GM04503 (cell line): ENCODE results near the gene RSPH10B2.
"Not testable (repeated sequence)": the region's sequence is repeated elsewhere in the genome, so short reads cannot be mapped to it uniquely, and the experiment has no call there.

Experiments
- DNase-seq: peaks from one replicate; pipeline ENCODE4 v3.0.0-alpha.2; 2012; ENCODE audit warnings: low read depth

RSPH10B2 gene

DNA sequence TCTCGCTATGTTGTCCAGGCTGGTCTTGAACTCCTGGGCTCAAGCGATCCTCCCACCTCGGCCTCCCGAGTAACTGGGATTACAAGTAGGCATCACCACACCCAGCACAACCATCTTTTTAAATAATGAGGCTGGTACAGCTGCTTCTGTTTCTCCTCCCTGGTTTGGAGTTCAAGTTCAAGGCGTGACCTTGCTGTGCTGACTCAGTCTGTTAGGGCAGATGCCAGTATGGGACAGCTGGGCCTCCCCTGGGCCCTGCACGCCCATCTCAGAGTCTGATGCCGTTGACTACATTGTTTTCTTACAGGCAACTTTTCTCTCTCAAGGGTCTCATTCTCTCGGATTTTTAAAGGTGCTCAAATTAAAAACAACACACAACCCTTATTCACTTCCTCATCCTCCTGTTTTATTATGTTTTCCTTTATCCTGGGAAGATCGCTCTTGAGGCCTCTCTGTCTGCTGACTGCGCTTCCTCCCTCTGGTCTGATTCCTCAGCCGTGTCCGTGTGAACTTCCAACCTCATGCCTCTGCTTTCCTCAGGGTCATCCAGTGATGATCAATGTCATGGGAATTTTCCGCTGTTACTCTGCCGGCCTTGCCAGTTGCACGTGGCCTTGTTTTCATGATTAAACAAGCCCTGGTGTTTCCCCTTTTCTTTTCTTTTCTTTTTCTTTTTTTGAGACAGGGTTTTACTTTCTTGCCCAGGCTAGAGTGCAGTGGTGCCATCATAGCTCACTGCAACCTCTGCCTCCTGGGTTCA is 38.4 kb downstream of the RSPH10B2 start:
- DNase-seq, result not testable (repeated sequence)

DNA sequence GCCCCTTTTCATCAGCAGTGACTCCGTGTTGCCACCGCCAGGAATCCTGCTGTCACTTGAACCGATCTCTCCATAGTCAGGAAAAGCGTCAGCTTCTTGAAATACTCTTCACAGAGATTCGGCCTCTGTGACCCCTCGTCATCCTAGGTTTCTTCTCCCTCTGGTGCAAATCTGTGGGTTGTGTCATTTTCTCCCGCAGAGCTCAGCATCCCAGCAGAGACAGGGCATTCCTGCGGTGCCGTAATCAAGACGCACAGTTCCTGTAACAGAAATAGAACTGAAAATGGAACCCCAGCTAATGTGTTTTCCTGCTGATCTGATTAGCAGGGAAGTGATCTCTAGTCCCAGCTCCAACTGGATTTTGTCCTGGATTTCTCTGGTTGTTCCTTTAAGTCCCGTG is 40.4 kb downstream of the RSPH10B2 start:
- DNase-seq, result not testable (repeated sequence)

DNA sequence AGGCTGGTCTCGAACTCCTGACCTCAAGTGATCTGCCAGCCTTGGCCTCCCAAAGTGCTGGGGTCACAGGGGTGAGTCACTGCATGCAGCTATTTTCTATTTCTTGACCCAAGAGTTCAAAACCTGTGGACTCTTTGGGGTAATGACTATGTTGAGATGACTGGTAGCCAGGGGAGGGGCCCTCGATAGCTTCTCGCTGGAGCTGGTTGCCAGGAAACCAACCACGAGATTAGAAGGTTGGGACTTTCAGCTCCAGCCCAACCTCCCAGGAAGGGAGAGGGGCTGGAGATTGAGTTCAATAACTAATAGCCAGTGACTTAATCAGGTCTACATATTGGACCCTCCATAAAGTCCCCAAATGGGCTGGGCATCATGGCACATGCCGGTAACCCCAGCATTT is 43.3 kb downstream of the RSPH10B2 start:
- not testable (repeated sequence) for DNase-seq

DNA sequence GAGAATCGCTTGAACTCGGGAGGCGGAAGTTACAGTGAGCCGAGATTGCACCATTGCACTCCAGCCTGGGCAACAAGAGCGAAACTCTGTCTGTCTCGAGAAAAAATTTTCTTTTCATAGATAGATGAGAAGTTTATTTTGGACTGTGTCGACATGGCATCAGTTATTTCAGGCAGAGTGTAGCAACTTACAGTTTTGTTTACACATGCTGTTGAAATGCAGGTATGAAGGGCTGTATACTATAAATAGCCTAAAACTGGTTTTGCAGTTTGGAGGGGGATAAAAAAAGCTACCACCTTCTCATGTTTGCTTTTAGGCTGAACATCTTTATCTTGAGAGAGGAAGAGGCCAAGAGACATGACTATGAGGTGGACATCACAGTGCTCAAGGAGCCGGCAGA is 44.1 kb downstream of the RSPH10B2 start:
- not testable (repeated sequence) for DNase-seq

DNA sequence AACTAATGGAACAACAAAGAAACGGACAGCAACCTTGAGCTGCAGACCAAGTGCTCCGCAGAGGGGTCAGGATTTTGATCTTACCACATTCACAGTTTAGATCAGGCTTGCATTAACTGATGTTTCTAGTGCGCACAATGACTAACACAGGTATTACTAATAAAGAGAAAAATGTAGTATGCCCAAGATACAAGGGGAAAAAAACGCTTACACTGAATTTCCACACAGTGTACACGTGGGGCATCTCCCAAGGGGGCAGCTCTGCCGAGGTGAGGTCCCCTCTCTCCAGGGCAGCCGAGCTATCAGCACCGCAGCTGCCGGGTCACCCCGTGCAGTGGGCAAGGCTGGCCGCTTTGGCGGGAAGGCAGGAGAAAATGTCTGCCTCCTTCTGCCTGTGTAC is 46.0 kb downstream of the RSPH10B2 start:
- DNase-seq, result not testable (repeated sequence)

DNA sequence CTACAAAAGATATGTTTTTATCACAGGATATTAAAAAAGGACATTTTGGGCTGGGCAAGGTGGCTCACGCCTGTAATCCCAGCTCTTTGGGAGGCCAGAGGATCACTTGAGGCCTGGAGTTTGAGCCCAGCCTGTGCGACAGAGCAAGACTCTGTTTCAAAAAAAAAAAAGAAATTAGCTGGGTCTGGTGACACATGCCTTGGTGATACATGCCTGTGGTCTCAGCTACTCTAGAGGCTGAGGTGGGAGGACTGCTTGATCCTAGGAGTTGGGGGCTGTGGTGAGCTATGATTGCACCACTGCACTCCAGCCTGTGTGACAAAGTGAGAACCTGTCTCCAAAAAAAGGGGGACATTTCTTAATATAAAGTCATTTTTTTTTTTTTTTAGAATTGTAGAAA is 46.4 kb downstream of the RSPH10B2 start:
- not testable (repeated sequence) for DNase-seq

DNA sequence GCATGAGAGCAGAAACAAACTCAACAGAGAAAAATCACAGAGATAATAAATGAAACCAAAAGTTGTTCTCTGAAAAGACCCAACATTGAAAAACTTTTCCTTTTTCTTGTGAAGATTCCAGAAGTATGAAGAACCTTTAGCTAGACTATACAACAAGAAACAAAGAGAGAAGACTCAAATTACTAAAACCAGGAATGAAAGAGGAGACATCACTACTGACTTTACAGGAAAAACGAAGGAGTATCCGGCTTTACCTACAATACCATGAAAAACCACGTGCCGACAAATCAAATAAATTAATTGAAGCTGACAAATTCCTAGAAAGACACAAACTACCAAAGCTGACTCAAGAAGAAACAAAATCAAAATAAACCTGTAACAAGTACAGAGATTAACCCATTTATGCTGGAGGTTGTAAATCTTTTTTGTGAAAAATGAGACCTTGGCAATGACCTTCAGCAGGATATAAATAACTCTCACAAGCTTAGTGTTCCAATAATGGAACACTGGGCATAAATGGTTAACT is 53.6 kb downstream of the RSPH10B2 start:
- not testable (repeated sequence) for DNase-seq

DNA sequence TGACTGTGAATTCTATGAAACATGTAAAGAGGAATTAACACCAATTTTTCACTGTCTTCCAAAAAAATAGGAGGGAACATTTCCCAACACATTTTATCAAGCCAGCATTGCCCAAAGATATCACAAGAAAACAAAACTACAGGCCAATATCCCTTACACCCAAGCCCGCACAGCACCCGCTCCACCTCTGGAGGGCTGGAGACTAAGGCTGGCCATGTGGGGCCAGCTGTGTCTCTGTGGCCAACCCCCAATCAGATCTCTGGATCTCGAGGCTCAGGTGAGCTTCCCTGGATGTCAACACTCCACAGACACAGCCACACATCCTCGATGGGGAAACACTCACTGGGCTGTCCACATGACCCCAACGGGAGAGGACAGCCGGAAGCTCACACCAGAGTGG is 54.1 kb downstream of the RSPH10B2 start:
- not testable (repeated sequence) for DNase-seq

DNA sequence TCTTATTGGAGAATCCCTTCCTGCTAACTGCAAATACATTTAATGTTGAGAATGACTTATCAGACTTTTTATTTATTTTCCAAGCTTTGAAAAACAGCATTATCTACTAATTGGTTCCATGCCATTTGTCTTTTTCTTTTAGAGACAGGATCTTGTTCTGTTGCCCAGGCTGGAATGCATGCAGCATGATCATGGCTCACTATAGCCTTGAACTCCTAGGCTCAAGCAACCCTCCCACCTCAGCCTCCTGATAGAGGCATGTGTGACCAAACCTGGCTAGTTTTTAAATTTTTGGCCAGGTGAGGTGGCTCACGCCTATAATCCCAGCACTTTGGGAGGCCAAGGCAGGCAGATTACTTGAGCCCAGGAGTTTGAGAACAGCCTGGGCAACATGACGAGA is 59.1 kb downstream of the RSPH10B2 start:
- DNase-seq, result not testable (repeated sequence)

DNA sequence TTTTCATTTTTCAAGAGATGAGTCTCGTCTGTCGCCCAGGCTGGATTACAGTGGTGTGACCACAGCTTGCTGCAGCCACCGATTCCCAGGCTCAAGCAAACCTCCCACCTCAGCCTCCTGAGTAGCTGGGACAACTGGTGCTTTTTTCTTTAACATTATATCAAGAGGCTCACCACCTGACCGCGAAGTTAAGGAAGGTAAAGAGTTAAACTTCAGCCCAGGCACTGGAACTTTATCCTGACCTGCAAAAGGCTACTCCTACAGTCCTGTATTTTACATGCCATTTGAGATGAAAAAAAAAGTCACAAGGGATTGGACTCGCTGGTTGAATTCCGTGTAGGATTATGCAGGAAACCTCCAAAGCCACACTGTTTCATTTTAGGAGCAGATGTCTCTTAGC is 61.6 kb downstream of the RSPH10B2 start:
- DNase-seq, result not testable (repeated sequence)

DNA sequence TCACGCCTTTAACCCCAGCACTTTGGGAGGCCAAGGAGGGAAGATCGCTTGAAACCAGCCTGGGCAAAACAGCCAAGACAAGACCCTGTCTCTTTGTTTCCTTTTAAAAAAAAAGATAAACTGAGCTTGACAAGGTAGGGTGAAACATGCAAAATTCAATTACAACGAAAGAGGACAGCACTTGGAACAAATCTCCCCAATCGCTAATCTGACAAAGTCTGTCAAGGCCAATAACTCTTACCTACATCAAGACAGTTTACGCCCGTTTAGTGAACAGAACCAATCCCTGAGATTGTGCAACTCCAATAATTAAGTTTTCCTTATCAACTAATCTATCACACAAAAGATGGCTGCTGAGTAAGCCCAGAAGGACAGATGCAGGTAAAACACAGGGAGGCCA is 67.7 kb downstream of the RSPH10B2 start:
- DNase-seq, result not testable (repeated sequence)

DNA sequence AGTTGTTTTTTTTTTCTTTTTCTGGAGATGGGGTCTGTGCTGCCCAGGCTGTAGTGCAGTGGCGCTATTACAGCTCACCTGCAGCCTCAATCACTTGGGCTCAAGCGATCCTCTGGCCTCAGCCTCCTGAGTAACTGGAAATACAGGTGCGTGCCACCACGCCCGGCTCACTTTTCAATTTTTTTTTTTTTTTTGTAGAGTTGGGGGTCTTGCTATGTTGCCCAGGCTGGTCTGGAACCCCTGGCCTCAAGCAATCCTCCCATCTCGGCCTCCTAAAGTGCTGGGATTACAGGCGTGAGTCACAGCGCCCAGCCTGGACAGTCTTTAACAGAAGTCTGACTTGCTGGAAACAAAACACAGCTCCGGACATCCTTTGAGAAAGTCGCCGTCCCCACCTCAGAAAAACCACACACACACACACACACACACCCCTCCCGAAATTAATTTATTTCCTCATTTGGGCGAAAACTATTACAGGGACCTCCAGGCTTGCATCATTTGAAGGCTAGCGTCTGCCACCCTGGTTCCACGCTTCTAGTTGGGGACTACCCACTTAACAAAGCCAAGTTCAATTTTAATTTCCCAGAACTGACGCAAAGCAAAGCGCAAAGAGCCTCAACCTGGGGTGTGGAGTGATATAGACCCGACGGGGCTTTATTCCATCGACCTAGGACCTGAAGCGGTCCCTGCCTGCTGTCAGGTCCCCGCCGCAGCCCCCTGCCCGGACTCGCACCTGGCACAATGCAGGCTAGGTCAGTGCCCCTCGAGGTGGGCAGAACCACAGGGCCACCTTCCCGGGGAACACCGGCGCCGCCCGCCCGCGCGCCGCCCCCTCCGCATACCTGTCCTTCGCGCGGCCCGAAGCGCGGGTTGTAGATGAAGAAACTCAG is 71.6 kb downstream of the RSPH10B2 start:
- DNase-seq, result not testable (repeated sequence)

DNA sequence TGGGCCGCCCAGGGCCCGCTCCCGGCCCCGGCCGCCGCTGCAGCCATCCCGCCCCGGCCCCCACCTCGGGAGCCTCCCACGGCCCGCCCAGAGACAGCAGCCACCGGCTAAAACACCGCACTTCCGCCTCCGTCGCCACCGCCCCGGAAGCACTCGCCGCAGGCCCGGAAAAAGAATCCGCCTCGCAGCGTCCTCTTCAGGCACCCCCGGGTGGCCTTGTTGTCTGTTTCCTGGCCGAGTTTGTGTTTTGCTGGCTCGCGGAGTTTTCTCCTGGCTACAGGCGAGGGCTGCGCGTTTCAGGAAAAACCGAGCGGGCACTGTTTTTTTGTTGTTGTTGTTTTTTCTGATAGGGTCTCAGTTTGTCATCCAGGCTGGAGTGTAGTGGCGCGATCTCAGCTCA is 72.2 kb downstream of the RSPH10B2 start, which contains the start of gene CCZ1B:
CCZ1B (minus strand) TSS at position 125 of the 400 bp plus-strand sequence; CDS start at position 47, 78 bp downstream.
- peak; percentile 20 for DNase-seq

DNA sequence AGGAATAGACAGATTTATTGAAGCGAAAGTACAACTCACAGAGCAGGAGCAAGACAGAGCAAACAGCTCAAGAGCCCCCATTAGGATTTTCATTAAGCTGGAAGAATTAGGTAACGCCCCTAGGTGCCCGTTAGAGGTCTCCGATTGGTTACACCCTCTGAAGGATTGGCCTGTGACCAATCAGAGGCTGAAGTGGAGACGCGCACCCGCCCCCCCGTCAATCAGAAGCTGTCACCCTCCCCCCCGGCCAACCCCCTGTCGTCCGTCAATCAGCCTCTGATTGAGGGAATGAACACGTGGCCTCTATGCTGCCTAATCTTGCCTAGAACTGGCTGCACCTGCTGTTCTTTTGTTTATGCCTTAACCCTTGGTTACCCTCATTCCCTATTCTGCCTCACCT is 73.3 kb downstream of the RSPH10B2 start:
- not testable (repeated sequence) for DNase-seq

DNA sequence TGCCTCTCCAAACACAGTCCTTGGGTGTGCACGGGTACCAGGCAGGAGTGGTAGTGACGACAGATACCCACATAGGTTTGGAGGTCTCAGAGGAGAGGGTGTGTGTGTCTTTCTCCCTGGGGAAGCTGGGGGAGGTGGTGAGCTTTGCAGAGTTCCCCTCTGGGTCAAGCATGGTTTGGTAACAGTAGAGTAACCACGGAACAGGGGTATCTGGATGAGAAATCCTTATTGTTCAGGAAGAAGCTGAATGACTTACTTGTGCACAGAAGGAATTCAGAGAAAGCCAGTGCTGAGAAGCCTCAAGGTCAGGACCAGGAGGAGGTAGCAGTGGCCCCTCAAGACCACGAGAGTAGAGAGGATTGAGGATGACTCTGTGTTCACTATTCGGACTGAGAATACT is 75.7 kb downstream of the RSPH10B2 start:
- not testable (repeated sequence) for DNase-seq

DNA sequence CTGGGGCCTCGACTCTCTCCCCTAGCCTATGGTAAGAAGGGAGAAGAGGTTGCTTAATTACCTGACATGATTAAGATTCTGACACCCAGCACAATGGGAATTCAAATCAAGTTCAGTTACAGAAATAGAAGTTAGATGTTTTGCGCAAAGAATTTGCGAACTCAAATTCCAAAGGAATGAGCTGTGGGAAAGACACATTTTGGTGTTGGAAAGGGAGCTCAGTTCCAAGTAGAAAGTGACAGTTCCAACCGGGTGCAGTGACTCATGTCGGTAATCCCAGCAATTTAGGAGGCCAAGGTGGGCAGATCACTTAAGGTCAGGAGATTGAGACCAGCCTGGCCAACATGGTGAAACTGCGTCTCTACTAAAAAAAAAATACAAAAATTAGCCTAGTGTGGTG is 76.1 kb downstream of the RSPH10B2 start:
- not testable (repeated sequence) for DNase-seq

DNA sequence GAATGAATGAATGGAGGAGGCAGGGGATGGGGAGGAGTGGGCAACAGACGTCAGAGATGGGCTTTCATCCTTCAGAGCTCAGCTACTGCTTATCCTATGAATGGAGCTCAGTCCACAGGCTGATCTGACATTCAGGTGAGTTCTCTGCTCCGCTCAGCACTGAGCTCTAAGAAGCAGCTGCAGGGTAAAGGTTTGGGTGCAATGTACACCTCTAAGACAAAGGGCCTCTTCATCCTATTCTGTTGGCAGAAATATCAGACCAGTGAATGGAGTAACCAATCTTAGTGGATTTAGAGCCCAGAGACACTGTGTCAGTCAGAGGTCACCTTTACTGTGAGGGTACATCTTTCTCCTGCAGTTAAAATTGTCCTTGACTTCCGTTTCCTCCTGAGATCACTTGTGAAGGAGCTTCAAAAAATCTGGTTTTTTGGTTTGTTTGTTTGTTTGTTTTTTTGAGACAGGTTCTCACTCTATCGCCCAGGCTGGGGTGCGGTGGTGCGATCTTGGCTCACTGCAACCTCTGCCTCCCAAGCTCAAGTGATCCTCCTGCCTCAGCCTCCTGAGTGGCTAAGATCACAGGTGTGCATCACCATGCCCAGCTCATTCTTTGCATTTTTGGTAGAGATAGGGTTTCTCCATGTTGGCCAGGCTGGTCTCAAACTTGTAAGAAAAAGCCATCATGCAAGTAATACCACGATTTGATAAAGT is 77.3 kb downstream of the RSPH10B2 start:
- no peak for DNase-seq

DNA sequence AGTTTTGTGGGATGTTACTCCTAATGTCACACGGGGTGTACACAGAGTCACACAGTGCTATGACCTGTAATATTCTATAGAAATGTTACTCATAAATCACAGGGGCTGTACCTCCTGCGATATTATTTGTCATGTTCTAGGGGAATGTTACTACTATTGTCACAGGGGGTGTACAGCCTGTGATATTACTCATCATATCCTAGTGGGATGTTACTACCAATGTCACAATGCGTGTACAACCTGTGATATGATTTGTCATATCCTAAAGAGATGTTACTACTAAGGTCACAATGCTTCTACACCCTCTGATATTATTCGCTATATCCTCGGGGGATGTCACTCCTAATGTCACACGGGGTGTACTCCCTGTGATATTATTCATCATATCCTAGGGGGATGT is 79.7 kb downstream of the RSPH10B2 start:
- DNase-seq, result no peak

DNA sequence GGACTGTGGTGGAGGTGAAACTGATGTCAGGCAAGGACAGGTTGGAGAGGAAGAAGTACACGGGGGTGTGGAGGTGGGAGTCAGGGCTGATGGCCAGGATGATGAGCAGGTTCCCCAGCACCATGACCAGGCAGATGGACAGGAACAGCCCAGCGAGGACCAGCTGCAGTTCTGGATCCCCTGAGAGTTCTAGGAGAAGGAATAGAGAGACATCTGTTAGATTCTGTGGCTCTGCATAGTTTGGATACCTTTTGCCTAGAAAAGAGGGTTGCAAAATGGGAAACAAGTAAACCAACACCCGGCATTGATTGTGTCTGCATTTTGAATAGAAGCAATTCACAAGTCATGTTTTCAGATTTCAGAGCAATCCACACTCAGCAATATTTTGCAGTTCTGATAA is 81.6 kb downstream of the RSPH10B2 start:
- not testable (repeated sequence) for DNase-seq

DNA sequence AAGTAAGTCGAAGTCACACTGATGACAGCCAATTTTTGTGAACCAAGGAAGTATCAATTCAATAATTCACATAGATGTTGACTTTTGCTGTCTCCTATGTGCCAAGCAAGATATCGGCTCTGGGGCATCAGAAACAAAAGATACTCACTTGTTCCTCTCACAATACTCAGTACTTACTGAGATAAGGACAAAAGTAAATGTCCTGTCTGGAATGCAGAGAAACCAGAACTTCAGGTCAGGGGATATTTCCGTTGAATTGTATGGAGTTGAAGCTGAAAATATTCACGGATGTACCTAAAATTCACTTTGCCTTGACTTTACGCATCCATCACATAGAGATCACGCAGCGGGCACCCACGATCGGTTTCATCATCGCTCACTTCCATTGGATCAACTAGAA is 83.2 kb downstream of the RSPH10B2 start:
- DNase-seq, result not testable (repeated sequence)

DNA sequence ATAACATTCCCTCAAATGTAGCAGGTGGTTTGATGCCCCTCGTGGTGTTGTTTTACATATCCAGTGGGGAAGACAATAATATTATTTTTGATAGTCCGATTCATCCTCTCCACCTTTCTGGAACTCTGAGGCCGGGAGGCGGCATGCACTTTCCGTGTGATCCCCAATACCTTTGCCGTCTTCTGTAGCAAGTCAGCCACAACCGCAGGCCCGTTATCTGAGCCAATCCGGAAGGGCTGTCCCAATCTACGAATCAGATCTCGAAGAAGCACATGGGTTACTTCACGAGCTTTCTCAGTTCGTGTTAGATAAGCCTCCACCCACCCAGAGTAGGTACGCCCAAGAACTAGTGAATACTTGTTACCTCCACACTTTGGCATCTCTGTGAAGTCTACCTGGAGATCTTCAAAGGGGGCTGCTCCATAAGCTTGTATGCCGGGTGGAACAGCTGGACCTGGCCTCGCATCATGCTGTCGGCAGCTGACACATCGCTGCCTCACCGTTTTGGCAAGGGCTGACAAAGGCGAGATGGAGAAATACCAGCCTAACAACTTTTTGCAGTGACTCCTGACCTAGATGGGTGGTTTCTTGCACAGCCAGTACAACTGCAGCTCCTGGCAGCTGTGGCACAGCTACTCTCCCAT is 88.5 kb downstream of the RSPH10B2 start:
- not testable (repeated sequence) for DNase-seq
